Inflammatory macrophage treated with lipopolysaccharide for 1 hour (primary cell): ENCODE results near the gene PCP2.

Experiments used
- DNase-seq, 2 donors: peaks; one replicate each; pipeline ENCODE4 v3.0.0-alpha.2; 2020 to 2022

The PCP2 gene

GRCh38 chr19:7633698-7634097 lies at the start of gene PCP2:
Gene PCP2 (minus strand): TSS chr19:7633719. CDS start chr19:7633457, 262 bp downstream.
- DNase-seq = no peak

- DNase-seq = no peak
Observed at GRCh38 chr19:7682175-7682855, 48.8 kb upstream of the PCP2 start.

- DNase-seq = peak; percentile 84 to 87
Observed at GRCh38 chr19:7681340-7682174, 48.0 kb upstream of the PCP2 start.

GRCh38 chr19:7680606-7681339 lies 47.3 kb upstream of the PCP2 start, which contains the start of gene TRAPPC5:
Gene TRAPPC5 (plus strand): TSS chr19:7680833. CDS start chr19:7682254, 1,421 bp downstream.
- DNase-seq = peak; percentile 73 to 92

GRCh38 chr19:7679771-7680605 lies 46.5 kb upstream of the PCP2 start:
- no peak for DNase-seq

GRCh38 chr19:7678971-7679751 lies 45.6 kb upstream of the PCP2 start:
- DNase-seq = peak in 1 of 2 donors; percentile 40

- DNase-seq = no peak
Observed at GRCh38 chr19:7677669-7678311, 44.3 kb upstream of the PCP2 start.

- peak; percentile 64 to 83 for DNase-seq
Observed at GRCh38 chr19:7676854-7677253, 43.3 kb upstream of the PCP2 start, which contains the start of gene MCEMP1. Gene MCEMP1 (plus strand): TSS chr19:7677090. CDS start chr19:7677121, 31 bp downstream.

GRCh38 chr19:7676376-7676775 lies 42.9 kb upstream of the PCP2 start:
- peak; percentile 77 to 87 for DNase-seq

GRCh38 chr19:7674010-7675005 lies 40.8 kb upstream of the PCP2 start:
- peak; percentile 95 to 98 for DNase-seq

GRCh38 chr19:7672522-7672921 lies 39.0 kb upstream of the PCP2 start:
- DNase-seq = no peak

GRCh38 chr19:7670790-7671189 lies 37.3 kb upstream of the PCP2 start:
- DNase-seq = no peak

- peak; percentile 44 to 47 for DNase-seq
Observed at GRCh38 chr19:7670150-7670783, 36.7 kb upstream of the PCP2 start.

- no peak for DNase-seq
Observed at GRCh38 chr19:7669641-7670040, 36.1 kb upstream of the PCP2 start.

GRCh38 chr19:7668842-7669241 lies 35.3 kb upstream of the PCP2 start, which contains the start of gene RETN:
Gene RETN (plus strand): TSS chr19:7669049. CDS start chr19:7669327, 278 bp downstream.
- no peak for DNase-seq

- no peak for DNase-seq
Observed at GRCh38 chr19:7665076-7665475, 31.6 kb upstream of the PCP2 start.

GRCh38 chr19:7663706-7664105 lies 30.2 kb upstream of the PCP2 start:
- no peak for DNase-seq

GRCh38 chr19:7662657-7663056 lies 29.1 kb upstream of the PCP2 start:
- DNase-seq = no peak
